Measurements from ENCODE around the gene DNAH2. TPM values are rescaled to one million over a fixed set of nuclear protein-coding genes. Genes with fewer than 3 reads are reported as not detected.
A peak's percentile ranks its signal among the peaks of the same experiment; 100 is the strongest.

Gene DNAH2
- total and polyA plus RNA-seq, 2 of the 8 experiments (the other 6 are each of a cell fraction or from before 2014, with no cell fraction given) = 0.13 to 0.18 TPM

GRCh38 chr17:7687072-7687907 is 30.3 kb upstream of the DNAH2 start, which contains the start of gene TP53 (continued):
- TF ChIP-seq ATF3 (IDR thresholded peaks at IDR 0.05; ENCODE audit: insufficient read depth, low read depth, low read length) (no peak), CTCF (IDR thresholded peaks at IDR 0.05; ENCODE audit: control extremely low read depth in 1 of 3, insufficient read depth in 1 of 3, low read depth in 1 of 3, low read length in 3 of 3) (peak in 1 of 3 experiments; percentile 9; a peak in 1 of 4 replicates), KDM4A (IDR thresholded peaks at IDR 0.05; ENCODE audit: low read depth, low read length, severe bottlenecking) (no peak), EZH2 (IDR thresholded peaks at IDR 0.05; ENCODE audit: low read depth, low read length, severe bottlenecking) (no peak), TCF12 (IDR thresholded peaks at IDR 0.05; ENCODE audit: low read depth, low read length) (0 out of 2 replicates have a peak, but pooled peaks have one; percentile 49), EGR1 (IDR thresholded peaks at IDR 0.05; ENCODE audit: borderline replicate concordance, low read depth, low read length) (peak; percentile 42; the same call in 1 of the 2 replicates), CHD2 (IDR thresholded peaks at IDR 0.05; ENCODE audit: low read length) (no peak; the same call in 1 of the 2 replicates), POLR2AphosphoS5 (IDR thresholded peaks at IDR 0.05; ENCODE audit: low read depth, low read length) (peak; percentile 100), JUN (IDR thresholded peaks at IDR 0.05; ENCODE audit: low read depth, low read length) (no peak), TEAD4 (IDR thresholded peaks at IDR 0.05; ENCODE audit: low read depth, low read length) (0 out of 2 replicates have a peak, but pooled peaks have one; percentile 17), RFX5 (IDR thresholded peaks at IDR 0.05; ENCODE audit: borderline replicate concordance, low read depth, low read length) (no peak), ATF2 (IDR thresholded peaks at IDR 0.05; ENCODE audit: low read length) (no peak; the same call in 1 of the 2 replicates), RNF2 (IDR thresholded peaks at IDR 0.05; ENCODE audit: borderline replicate concordance, low read depth, low read length, missing control alignments, poor library complexity, severe bottlenecking) (no peak), KDM1A (IDR thresholded peaks at IDR 0.05; ENCODE audit: borderline replicate concordance, low read length) (no peak), POU5F1 (IDR thresholded peaks at IDR 0.05; ENCODE audit: low read depth, low read length) (no peak), SP1 (IDR thresholded peaks at IDR 0.05; ENCODE audit: low read depth, low read length) (peak; percentile 85), CBX5 (IDR thresholded peaks at IDR 0.05; ENCODE audit: low read depth, low read length) (no peak), BCL11A (IDR thresholded peaks at IDR 0.05; ENCODE audit: low read depth in 2 of 2, low read length in 2 of 2) (no peak)
